Choroid plexus epithelial cell (primary cell): ENCODE results near the gene COX11.

ENCODE experiments used
- DNase-seq: peaks from one replicate; pipeline ENCODE4 v3.0.0-alpha.2; 2010; ENCODE audit warnings: low read depth
- H3K4me3 ChIP-seq: 2 replicates; pipeline ENCODE4 v1.5.1; 2011; ENCODE audit warnings: low read depth, mild to moderate bottlenecking, control low read depth, low read length, moderate library complexity
- CTCF ChIP-seq: conservative IDR thresholded peaks from 2 replicates; pipeline ENCODE4 v1.5.1; 2011; ENCODE audit warnings: low read depth, mild to moderate bottlenecking, control low read depth, inconsistent platforms, low read length, moderate library complexity

COX11 gene

GRCh38 chr17:54977744-54978143, 9.3 kb upstream of the COX11 start:
- DNase-seq, result no peak
- no peak overlapping the region for H3K4me3 ChIP-seq
- TF ChIP-seq CTCF, result no peak

- H3K4me3 ChIP-seq, result no peak overlapping the region
- TF ChIP-seq CTCF, result no peak
- DNase-seq, result no peak
These were observed 7.9 kb upstream of the COX11 start for GRCh38 chr17:54976316-54976715.

- TF ChIP-seq CTCF, result no peak
- DNase-seq, result no peak
- no peak overlapping the region for H3K4me3 ChIP-seq
These were observed 6.3 kb upstream of the COX11 start for GRCh38 chr17:54974759-54975158.

GRCh38 chr17:54972406-54973138, 4.1 kb upstream of the COX11 start:
- no peak overlapping the region for H3K4me3 ChIP-seq
- DNase-seq, result no peak
- TF ChIP-seq CTCF, result no peak

- TF ChIP-seq CTCF, result no peak
- DNase-seq, result no peak
- no peak overlapping the region for H3K4me3 ChIP-seq
These were observed 3.4 kb upstream of the COX11 start for GRCh38 chr17:54971901-54972300.

- no peak for TF ChIP-seq CTCF
- no peak for DNase-seq
- no peak overlapping the region for H3K4me3 ChIP-seq
These were observed 2.7 kb upstream of the COX11 start for GRCh38 chr17:54971147-54971546.
